HK-2 (cell line): ENCODE results near the gene SCFD2.

Experiments used
- DNase-seq: peaks from one replicate; pipeline ENCODE4 v3.0.0-alpha.2; 2018; ENCODE audit not compliant: unreplicated experiment

Gene SCFD2

GRCh38 chr4:52824603-52825459 lies 541.0 kb downstream of the SCFD2 start:
- DNase-seq: peak; percentile 47

DNA sequence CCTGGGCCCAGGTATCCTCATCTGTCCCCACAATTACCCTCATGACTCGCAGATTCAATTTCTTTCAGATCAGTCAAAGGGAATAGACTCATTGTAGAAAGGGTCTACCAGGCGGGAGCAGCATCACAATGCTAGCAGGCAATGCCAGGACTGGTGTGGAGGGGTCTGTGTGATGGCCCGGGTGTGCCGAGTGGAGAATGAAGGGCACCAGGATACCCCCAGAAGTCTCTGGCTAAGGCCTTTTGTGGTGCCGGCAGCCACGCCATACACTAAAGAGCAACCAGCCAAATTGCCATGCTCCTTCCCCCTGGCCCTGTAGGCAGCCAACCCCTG lies 541.6 kb downstream of the SCFD2 start:
- no peak for DNase-seq

GRCh38 chr4:52823702-52824092 lies 542.2 kb downstream of the SCFD2 start:
- DNase-seq: peak; percentile 11
